ENCODE data around the gene SPOCK1.

Gene SPOCK1

GRCh38 chr5:137329586-137330296 lies 169.4 kb downstream of the SPOCK1 start:
- TF ChIP-seq, protein P1, sequence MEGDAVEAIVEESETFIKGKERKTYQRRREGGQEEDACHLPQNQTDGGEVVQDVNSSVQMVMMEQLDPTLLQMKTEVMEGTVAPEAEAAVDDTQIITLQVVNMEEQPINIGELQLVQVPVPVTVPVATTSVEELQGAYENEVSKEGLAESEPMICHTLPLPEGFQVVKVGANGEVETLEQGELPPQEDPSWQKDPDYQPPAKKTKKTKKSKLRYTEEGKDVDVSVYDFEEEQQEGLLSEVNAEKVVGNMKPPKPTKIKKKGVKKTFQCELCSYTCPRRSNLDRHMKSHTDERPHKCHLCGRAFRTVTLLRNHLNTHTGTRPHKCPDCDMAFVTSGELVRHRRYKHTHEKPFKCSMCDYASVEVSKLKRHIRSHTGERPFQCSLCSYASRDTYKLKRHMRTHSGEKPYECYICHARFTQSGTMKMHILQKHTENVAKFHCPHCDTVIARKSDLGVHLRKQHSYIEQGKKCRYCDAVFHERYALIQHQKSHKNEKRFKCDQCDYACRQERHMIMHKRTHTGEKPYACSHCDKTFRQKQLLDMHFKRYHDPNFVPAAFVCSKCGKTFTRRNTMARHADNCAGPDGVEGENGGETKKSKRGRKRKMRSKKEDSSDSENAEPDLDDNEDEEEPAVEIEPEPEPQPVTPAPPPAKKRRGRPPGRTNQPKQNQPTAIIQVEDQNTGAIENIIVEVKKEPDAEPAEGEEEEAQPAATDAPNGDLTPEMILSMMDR (conservative IDR thresholded peaks at IDR 0.05; ENCODE audit: control insufficient read depth, insufficient read depth, low read depth, low read length) = no peak

DNA sequence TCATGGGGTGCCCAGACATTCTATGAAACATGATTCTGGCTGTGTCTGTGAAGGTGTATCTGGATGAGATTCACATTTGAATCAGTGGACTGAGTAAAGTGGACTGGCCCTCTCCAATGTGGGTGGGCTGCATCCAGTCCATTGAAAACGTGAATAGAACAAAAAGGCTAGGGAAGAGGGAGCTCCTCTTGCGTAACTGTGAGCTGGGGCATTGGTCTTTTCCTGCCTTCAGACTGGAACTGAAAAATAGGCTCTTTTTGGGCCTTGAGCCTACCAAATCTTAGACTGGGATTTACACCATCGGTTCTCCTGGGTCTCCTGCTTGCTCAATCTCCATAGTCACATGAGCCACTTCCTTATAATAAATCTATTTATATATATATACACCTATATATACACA lies 170.1 kb downstream of the SPOCK1 start:
- no peak for DNase-seq (ENCODE audit: low read depth)
- TF ChIP-seq, protein P1 (conservative IDR thresholded peaks at IDR 0.05; ENCODE audit: control insufficient read depth, insufficient read depth, low read depth, low read length) = no peak
- no peak overlapping the region for H3K4me3 ChIP-seq (ENCODE audit: control insufficient read depth, low read depth, low read length)

More at GRCh38 chr5:137329586-137330296, 169.4 kb downstream of the SPOCK1 start:
- no peak overlapping the region for H3K4me3 ChIP-seq (ENCODE audit: control insufficient read depth, low read depth, low read length)
- DNase-seq (ENCODE audit: low read depth) = no peak

DNA sequence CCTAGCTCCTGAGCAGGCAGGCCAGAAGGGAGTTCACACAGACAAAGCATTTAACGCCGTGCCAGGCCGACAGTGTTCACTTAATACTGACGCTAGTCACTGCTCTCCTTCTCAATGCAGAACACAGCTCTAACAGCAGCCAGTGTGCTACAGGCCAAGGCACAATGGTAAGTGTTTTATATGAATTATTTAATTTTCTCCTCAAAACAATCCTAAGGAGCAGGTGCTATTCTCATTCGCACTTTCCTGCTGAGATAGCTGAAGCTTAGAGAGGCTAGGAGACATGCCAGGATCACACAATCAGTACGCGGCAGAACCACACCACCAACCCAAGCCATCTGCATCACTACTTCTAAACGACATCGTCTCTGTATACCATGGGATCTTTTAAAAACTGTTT lies 170.7 kb downstream of the SPOCK1 start:
- TF ChIP-seq, protein P1 (conservative IDR thresholded peaks at IDR 0.05; ENCODE audit: control insufficient read depth, insufficient read depth, low read depth, low read length) = no peak
- DNase-seq (ENCODE audit: low read depth) = no peak
- H3K4me3 ChIP-seq (ENCODE audit: control insufficient read depth, low read depth, low read length) = no peak overlapping the region

DNA sequence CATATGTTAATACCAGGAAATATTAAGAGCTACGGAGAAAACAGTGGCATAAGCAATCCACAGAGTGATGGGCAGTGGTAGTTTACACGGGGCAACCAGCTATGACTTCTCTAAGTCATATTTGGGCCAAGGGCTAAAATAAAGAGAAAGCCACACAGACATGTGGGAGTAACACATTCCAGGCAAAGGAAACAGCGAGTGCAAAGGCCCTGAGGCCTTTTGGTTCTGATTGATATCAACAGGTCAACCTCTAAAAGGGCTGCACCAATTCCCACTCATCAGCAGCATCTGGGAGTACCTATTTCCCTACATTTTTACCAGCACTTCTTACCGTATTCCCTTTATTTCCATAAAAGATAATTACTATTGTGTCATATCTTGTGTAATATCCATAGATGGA lies 173.4 kb downstream of the SPOCK1 start:
- TF ChIP-seq, protein P1 (conservative IDR thresholded peaks at IDR 0.05; ENCODE audit: control insufficient read depth, insufficient read depth, low read depth, low read length) = no peak
- DNase-seq (ENCODE audit: low read depth) = no peak
- no peak overlapping the region for H3K4me3 ChIP-seq (ENCODE audit: control insufficient read depth, low read depth, low read length)

DNA sequence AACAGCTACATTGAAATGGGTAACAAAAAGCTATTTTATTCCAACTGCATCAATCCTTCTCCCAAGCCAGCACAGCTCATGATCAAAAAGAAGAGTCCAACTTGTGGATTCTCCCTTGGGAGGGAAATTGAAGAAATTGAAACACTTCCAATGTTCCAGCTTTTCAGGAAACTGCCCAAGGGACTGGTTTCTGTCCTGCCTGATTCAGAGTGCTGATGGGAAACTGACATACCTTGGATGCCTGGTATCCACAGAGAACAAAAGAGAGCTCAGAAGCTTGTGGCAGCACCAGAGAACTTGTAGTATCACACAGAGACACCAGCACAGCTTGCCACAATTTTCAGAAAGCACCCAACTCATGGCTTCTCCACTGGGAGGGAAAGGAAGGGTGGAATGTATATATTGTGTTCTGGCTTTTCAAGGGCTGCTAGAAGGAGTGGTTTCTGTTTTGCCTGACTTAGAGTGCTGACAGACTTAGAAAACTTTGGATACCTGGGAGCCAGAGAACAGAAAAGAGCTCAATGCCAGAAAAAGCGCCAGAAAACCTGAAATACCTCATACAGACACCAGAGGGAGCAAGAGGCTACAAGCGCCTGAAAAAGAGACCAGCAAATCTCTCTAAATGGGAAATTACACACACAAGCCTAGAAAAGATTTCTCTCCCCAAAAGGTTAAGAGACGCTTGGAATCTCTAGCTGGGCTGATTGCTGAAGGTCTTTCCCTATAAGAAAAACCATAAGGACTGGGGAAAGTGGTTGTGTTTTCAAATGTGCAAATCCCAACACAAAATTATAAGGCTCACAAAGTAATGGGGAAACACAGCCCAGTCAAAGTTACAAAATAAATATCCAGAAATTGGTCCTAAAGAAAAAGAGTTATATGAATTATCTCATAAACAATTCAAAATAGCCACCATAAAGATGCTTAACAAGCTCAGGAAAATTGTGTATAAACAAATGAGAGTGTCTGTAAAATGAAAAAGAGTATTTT lies 178.8 kb downstream of the SPOCK1 start:
- TF ChIP-seq, protein P1 (conservative IDR thresholded peaks at IDR 0.05; ENCODE audit: control insufficient read depth, insufficient read depth, low read depth, low read length) = peak; percentile 88
- no peak overlapping the region for H3K4me3 ChIP-seq (ENCODE audit: control insufficient read depth, low read depth, low read length)
- peak; percentile 76 for DNase-seq (ENCODE audit: low read depth)

DNA sequence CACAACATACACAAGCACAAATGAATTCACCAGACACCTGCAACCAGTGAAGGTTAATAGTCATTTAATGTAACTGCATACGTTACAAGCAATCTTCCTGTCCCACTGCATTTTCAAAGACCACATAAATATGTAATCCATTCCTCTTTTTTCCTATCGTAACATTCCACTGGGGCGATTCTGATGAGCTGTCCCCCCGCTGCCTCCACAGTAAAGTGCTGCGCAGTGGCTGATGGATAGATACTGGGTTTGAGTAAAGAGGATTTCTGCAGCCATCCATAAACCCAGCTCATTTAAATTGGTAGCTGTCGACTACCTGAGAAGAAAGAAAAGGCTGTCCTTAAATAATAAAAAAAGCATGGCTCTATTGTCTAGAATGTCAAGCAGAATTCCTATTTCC lies 181.1 kb downstream of the SPOCK1 start:
- DNase-seq (ENCODE audit: low read depth) = no peak
- TF ChIP-seq, protein P1 (conservative IDR thresholded peaks at IDR 0.05; ENCODE audit: control insufficient read depth, insufficient read depth, low read depth, low read length) = no peak
- H3K4me3 ChIP-seq (ENCODE audit: control insufficient read depth, low read depth, low read length) = no peak overlapping the region

Measured in fibroblast of mammary gland (primary cell).